Effector CD4-positive, alpha-beta T cell (primary cell): ENCODE data around the gene RNF144B.

Experiments
- DNase-seq: peaks from one replicate; pipeline ENCODE4 v3.0.0-alpha.2; 2020

The RNF144B gene

GRCh38 chr6:18410412-18410811 is 23.3 kb downstream of the RNF144B start:
- no peak for DNase-seq

- no peak for DNase-seq
These were observed 24.9 kb downstream of the RNF144B start for GRCh38 chr6:18412068-18412467.

DNA sequence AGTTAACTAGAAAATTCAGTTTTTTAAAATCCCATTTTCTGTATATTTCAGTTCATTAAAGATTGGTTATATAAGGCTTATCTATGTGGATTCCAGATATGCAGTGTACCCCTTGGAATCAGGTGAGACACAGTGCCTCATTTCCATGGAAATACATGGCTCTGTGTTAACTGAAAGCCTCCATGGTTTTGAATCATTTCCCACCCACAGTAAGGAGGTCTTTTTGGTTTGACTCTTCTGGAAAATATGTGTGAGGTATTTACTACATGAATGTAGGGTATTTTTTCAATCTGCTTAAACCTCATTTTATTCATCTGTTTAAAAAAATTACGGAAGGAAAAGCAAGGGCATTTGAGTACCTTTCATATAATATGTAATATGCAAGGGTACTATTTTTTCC is 25.5 kb downstream of the RNF144B start:
- DNase-seq = no peak

DNA sequence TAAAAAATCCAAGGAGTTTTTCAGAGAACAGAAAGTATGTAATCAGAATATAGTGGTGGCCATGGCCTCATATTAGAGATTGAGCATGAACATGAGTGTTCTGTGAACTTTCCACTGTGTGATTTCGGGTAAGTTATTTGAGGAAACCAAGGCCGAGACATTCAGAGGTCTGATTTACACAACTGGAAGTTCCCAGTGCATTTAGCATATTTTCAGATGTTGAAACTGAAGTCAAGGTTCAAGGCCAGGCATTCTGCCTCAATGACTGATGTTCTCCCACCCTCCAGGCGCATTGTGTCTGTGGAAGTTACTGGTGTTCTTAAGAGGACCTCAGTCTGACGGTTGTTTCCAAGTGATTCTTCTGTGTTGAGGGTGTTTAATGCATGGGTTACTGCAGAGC is 26.2 kb downstream of the RNF144B start:
- DNase-seq = no peak

DNA sequence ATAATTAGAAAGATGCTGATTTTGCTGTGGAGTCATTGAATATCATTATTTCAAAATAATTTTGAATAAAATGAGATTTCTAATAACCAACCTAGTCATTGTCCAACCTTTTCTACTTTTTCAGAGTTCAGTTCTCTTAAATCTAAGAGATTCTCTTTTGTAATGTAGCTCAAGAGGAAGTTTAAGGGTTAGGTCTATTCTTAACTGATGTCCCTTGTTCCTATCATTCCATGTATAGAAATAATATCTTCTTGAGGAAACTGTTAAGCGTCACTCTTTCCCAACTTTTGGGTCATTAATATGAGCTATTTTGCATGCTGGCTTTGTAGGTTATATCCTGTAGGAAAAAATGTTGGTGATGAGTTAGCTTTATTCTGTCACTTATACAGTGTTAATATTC is 27.0 kb downstream of the RNF144B start:
- no peak for DNase-seq

DNA sequence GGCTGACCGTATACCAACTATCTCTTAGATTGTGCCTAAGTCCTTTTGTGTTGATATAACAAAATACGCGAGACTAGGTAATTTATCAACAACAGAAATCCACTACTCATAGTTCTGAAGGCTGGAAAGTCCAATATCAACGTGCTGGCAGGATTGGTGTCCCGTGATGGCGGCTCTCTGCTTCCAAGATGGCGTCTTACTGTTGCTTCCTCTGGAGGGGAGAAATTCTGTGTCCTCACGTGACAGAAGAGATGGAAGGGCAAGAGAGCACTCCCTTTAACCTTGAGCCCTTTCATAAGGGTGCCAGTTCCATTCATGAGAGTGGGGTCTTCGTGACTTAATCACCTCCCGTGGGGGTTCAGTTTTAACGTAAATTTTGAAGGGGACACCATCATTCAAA is 28.1 kb downstream of the RNF144B start:
- no peak for DNase-seq

DNA sequence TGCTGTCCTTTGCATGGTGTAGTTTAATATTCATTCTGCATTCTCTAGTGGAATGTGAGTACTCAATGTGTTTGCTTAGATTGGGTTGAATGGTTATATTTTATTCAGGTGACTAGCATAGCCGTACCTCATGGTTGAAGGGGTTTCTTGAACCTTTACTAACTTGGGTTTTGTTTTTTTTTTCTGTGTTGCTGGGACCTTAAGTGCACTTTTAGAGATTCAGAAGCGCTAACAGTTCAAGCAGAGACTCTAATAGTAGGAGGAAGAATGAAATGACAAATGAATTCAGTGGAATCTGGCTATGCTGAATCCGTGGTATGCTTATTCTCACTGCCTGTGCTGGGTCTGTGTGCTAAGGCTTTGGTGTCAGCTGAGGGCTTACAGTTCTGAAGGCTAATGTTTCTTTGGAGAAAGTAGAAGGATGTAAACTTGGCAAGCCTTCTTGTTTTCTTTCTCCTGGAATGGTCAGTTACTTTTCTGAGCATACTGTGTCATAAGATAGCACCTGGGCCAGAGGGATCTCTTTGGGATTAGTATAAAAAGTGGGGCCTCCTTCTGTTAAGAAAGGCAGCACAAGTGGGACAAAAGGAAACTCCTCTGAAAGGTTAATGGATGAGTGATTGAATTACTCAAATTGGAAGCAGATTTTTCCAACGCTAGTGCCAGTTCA is 28.7 kb downstream of the RNF144B start:
- no peak for DNase-seq

GRCh38 chr6:18416341-18416679 is 29.2 kb downstream of the RNF144B start:
- DNase-seq = no peak

DNA sequence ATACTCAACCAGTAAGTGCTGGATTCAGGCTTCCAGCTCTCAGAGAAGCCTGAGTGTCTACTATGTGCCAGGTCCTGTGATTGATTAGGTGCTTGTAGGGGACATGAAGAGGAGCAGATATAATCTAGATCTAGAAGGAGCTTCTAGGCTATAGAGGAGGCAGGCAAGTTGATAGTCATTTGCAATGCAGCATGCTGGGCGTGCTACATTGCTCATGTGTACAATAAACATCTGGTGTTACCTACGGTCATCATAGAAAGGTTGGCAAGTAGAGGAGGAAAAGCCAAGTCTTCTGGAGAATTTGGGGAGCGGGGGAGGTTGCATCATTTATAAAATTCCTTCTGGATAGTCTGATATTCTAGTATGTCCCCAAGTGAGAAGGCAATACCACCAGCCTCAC is 33.2 kb downstream of the RNF144B start:
- no peak for DNase-seq

DNA sequence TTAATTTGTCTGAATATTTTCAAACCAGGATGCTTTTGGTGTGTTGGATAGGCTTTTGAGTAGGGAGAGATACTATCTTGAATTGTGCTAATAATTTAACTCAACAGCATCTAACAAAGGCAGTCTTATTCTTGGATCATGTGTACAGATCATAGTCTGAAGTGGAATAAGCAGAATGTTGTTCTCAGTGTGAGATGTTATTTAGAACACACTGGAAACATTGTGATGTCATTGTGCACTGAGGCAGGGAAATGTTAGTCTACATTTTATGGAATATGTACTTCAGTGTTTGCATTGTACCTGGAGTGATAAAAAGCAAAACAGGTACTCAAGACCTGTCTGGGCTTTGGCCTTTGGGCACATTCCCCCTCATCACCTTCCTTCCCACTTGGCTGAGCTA is 35.0 kb downstream of the RNF144B start:
- DNase-seq = no peak

- DNase-seq = no peak
These were observed 36.3 kb downstream of the RNF144B start for GRCh38 chr6:18423426-18423825.

DNA sequence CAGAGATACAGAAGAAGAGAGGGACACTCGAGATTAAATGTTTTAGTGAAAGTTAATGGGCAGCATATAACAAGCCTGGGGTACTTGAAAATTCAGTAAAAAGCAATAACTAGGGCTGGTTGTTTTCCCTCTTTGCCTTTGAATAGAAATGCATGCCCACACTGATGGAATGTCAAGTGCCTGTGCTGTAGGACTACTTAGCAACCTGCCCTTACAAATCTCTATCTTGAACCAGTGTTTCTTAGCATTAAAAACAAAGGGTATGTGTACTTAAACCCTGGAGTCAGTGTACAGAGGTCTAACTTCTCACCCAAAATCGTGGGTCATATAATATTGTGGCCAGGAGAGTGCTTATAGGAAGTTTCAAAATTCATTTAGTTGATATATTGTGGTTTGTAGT is 37.1 kb downstream of the RNF144B start:
- DNase-seq = no peak

GRCh38 chr6:18425218-18425617 is 38.1 kb downstream of the RNF144B start:
- DNase-seq = no peak

DNA sequence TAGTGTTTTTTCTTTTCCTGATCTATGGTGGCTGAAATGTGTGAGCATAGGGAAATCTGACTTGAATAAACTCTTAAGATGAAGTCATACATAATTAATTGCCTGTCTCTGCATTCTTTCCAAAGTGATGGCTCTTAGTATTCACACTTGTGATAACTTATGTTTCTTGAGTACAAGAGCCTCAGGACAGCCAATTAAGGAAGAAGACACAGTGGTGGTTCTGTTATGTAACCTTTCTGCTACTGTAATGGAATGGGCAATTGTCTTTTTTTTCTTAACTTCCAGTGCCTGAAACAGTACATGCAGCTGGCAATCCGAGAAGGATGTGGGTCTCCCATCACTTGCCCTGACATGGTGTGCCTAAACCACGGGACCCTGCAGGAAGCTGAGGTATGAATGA is 40.1 kb downstream of the RNF144B start:
- DNase-seq = no peak

GRCh38 chr6:18429655-18430297 is 42.6 kb downstream of the RNF144B start:
- no peak for DNase-seq

DNA sequence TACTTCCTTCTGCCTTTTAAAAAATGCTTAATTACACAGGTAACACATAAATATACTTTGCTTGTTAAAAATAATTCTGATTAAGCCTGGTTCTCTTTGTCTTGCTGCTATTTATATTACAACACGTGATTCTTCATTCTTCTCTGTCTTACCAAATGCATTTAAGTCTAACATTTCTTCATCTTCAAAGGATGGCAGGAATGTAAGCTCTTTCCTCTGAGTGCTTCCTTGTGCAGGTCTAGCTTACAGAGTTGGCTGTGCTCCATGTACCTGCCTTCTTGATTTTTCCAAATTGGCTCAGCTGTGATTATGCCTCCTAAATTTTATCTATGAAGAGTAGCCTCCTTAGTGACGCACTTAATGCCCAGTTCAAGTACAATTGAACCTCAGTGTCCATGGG is 44.4 kb downstream of the RNF144B start:
- DNase-seq = no peak

GRCh38 chr6:18432180-18432579 is 45.0 kb downstream of the RNF144B start:
- DNase-seq = no peak

DNA sequence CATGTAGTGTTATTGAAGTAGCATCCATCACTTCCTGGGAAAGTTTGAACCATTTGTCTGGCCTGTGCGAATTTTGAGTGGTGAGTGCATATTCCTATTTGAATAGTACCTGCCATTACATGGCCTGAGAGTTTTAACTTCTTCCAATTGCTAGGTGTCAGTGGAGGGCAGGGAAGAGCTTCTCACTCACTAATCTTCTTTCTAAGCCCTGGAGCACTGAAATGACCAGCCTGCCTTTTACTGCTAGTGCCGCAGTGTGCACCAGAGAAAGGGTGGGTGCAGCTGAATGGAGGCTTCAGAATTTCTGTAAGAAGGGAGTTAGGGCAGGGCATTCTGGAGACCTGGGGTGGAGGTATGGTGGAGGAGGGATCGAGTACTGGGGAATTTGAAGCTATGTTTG is 45.5 kb downstream of the RNF144B start:
- DNase-seq = no peak

- DNase-seq = no peak
These were observed 45.9 kb downstream of the RNF144B start for GRCh38 chr6:18433059-18433458.

DNA sequence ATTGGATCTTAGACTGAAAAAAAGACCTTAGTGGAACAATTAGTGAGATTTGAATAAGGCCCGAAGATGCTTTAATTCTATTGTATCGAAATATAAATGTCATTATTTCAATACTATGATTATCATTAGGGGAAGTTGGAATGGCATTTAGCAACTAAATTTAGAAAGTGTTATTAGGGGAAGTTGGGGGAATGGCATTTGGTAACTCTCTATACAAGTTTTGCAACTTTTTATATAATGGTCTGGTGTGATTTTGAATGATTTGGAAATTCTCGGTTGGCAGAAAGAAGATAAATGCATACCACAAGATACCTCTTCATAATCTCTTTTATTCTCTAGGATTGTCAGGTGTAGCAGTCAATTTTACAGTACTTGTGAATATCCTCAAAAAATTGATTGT is 49.2 kb downstream of the RNF144B start:
- no peak for DNase-seq

GRCh38 chr6:18439581-18439980 is 52.4 kb downstream of the RNF144B start:
- DNase-seq = no peak

- DNase-seq = no peak
These were observed 54.3 kb downstream of the RNF144B start for GRCh38 chr6:18441251-18441979.

DNA sequence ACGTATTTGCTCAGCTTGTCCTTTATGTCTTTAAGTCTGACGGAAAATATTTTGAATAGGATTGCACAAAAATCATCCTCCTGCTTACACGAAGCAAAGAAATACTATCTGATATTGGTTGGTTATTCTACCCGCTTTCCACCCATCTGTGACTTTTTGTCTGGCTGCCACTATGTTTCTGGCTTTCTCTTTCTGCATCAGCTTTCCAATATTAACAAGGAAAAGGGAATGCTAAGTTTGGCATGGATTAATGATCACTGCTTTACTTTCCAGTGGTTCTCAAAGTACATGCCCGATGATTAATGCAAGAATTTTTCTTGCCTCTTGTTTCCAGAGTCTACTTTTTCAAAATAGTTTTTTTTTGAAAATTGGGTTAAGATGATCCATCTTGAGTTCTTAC is 57.0 kb downstream of the RNF144B start:
- DNase-seq = no peak

DNA sequence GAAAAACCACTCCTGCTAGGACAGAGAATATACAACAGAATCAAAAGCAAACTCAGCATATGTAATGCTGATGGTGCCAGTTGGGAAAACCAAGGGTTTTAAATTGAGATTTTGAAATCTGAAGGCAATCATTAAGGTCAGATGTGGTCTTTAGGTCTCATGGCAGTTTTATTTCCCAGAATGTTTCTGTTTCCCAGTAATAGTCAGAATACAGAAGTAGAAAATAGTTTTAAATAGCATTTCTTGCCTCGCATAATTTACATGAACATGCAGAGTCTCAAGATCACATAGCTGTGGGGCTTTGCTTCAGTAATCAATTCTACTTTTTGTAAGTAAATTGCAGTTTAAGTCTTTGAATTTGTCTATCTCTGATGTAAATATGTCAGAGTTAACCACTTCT is 58.1 kb downstream of the RNF144B start:
- DNase-seq = no peak
